Motor neuron (in vitro differentiated cells): ENCODE results near the gene EXOC4. TPM values are rescaled to one million over a fixed set of nuclear protein-coding genes. Genes with fewer than 3 reads are reported as not detected.

ENCODE experiments used
- ATAC-seq, 8 experiments: fragments of 200-7000 bp; cut with Tn5 transposase; replicated peaks in 6 of 8; 2 replicates each; pipeline ENCODE4 v1.8.0; 2021; ENCODE audit warnings: mild to moderate bottlenecking in 8 of 8, moderate library complexity in 8 of 8
- H3K27ac ChIP-seq, 2 donors: fragments of 250-450 bp; sonication (Bioruptor Pico); 2 replicates each; pipeline ENCODE4 v1.9.0; 2021; ENCODE audit warnings: antibody characterized with exemption in 2 of 2, mild to moderate bottlenecking in 2 of 2, moderate library complexity in 1 of 2
- H3K4me1 ChIP-seq, 2 donors: fragments of 250-450 bp; sonication (Bioruptor Pico); replicated peaks in 1 of 2; 2 replicates each; pipeline ENCODE4 v1.6.1; 2021; ENCODE audit warnings: antibody characterized with exemption in 2 of 2, mild to moderate bottlenecking in 2 of 2, moderate library complexity in 1 of 2
- H3K4me3 ChIP-seq, 5 donors: fragments of 250-450 bp; sonication (Bioruptor Pico); 2 replicates each; pipeline ENCODE4 v1.9.0; 2021; ENCODE audit warnings: antibody characterized with exemption in 5 of 5, mild to moderate bottlenecking in 5 of 5, moderate library complexity in 4 of 5
- WGBS, 10 experiments: fragments of 450-650 bp; shearing (Covaris generic); methylation state at CpG; one replicate each; pipeline ENCODE4 v1.0.0; 2022; 5-methylcytosine and 5-hydroxymethylcytosine counted together
- in situ Hi-C, 9 experiments: fragments of 400-800 bp; cut with MboI; loops; one replicate each; pipeline ENCODE4 v1.15.0; 2021; ENCODE audit warnings: low sequenced_read_pairs in 9 of 9, low pct_unique_long_range_greater_than_20kb in 2 of 9; ENCODE audit not compliant: unreplicated experiment in 9 of 9
- total RNA-seq, 8 experiments: library from RNA; unstranded; fragments of 300-600 nt; gene quantifications; 2 replicates each; pipeline versions ENCODE4 v1.2.3 to v1.2.4, GENCODE V29; 2022

EXOC4 gene
- total RNA-seq, 8 experiments from 2014 or later, result 47.7 to 103 (median 60.2) TPM

- in situ Hi-C loops, result no loop called here
- H3K4me3 ChIP-seq, result no peak overlapping the region
- ATAC-seq, result no peak
- no peaks in the 10 kb centered on the region for H3K4me1 ChIP-seq
- 57 to 100% (median 93%) methylated on average over 1 to 4 of the region's 4 CpGs; no CpG with 5 or more reads in 3 of the 10 experiments for WGBS, 10 experiments
- no peak overlapping the region for H3K27ac ChIP-seq
Observed at GRCh38 chr7:133591704-133592340, 338.9 kb downstream of the EXOC4 start.

GRCh38 chr7:133593561-133593960 lies 340.7 kb downstream of the EXOC4 start:
- H3K4me1 ChIP-seq, result no peaks in the 10 kb centered on the region
- in situ Hi-C loops, result no loop called here
- ATAC-seq, result no peak
- no peak overlapping the region for H3K27ac ChIP-seq
- H3K4me3 ChIP-seq, result no peak overlapping the region

GRCh38 chr7:133601617-133602016 lies 348.7 kb downstream of the EXOC4 start:
- WGBS, 10 experiments, result 77 to 100% (median 80%) methylated on average over 1 to 2 of the region's 2 CpGs; no CpG with 5 or more reads in 7 of the 10 experiments
- no peak for ATAC-seq

GRCh38 chr7:133602291-133602690 lies 349.4 kb downstream of the EXOC4 start:
- in situ Hi-C loops, result no loop called here
- WGBS, 10 experiments, result 41 to 100% (median 74%) methylated on average over 1 to 4 of the region's 4 CpGs; no CpG with 5 or more reads in 3 of the 10 experiments

More at GRCh38 chr7:133601617-133602016, 348.7 kb downstream of the EXOC4 start:
- H3K4me3 ChIP-seq, result no peak overlapping the region
- H3K27ac ChIP-seq, result no peak overlapping the region
- no peaks in the 10 kb centered on the region for H3K4me1 ChIP-seq
- in situ Hi-C loops, result no loop called here

GRCh38 chr7:133606991-133607390 lies 354.1 kb downstream of the EXOC4 start:
- Histone ChIP-seq H3K4me3 (no peak overlapping the region), H3K4me1 (no peaks in the 10 kb centered on the region), H3K27ac (no peak overlapping the region)
- ATAC-seq, result no peak
- in situ Hi-C loops, result no loop called here
- WGBS, 10 experiments, result 55 to 100% (median 82%) methylated on average over 1 to 4 of the region's 4 CpGs; no CpG with 5 or more reads in 1 of the 10 experiments

More at GRCh38 chr7:133602291-133602690, 349.4 kb downstream of the EXOC4 start:
- H3K4me1 ChIP-seq, result no peaks in the 10 kb centered on the region
- H3K4me3 ChIP-seq, result no peak overlapping the region
- ATAC-seq, result peak in 1 of 8 experiments; percentile 48
- no peak overlapping the region for H3K27ac ChIP-seq

- no peak for ATAC-seq
- no peak overlapping the region for H3K27ac ChIP-seq
- no peak overlapping the region for H3K4me3 ChIP-seq
- in situ Hi-C loops, result no loop called here
- WGBS, 10 experiments, result 14 to 100% (median 86%) methylated on average over 1 of the region's 1 CpG; no CpG with 5 or more reads in 6 of the 10 experiments
- peaks cover 5 to 11% of the 10 kb centered on the region in 2 donors for H3K4me1 ChIP-seq
Observed at GRCh38 chr7:133609806-133610205, 356.9 kb downstream of the EXOC4 start.

- in situ Hi-C loops, result no loop called here
- H3K4me1 ChIP-seq, result peaks cover 5 to 11% of the 10 kb centered on the region in 2 donors
- no peak for ATAC-seq
- no peak overlapping the region for H3K4me3 ChIP-seq
- H3K27ac ChIP-seq, result no peak overlapping the region
Observed at GRCh38 chr7:133611955-133612354, 359.1 kb downstream of the EXOC4 start.

GRCh38 chr7:133613250-133613790 lies 360.4 kb downstream of the EXOC4 start:
- Histone ChIP-seq H3K4me1 (peaks cover 5 to 11% of the 10 kb centered on the region in 2 donors), H3K27ac (no peak overlapping the region), H3K4me3 (no peak overlapping the region)
- no peak for ATAC-seq
- in situ Hi-C loops, result no loop called here
- WGBS, 10 experiments, result 83 to 100% (median 91%) methylated on average over 2 to 8 of the region's 8 CpGs; no CpG with 5 or more reads in 1 of the 10 experiments

- ATAC-seq, result peak in 2 of 8 experiments; percentile 17 to 46
- in situ Hi-C loops, result no loop called here
- Histone ChIP-seq H3K4me3 (no peak overlapping the region), H3K27ac (no peak overlapping the region), H3K4me1 (peaks cover 5 to 11% of the 10 kb centered on the region in 2 donors)
- WGBS, 10 experiments, result 53 to 100% (median 90%) methylated on average over 1 to 2 of the region's 2 CpGs; no CpG with 5 or more reads in 2 of the 10 experiments
Observed at GRCh38 chr7:133614251-133614650, 361.4 kb downstream of the EXOC4 start.

- WGBS, 10 experiments, result 84 to 100% (median 100%) methylated on average over 1 to 4 of the region's 4 CpGs; no CpG with 5 or more reads in 3 of the 10 experiments
- no peak overlapping the region for H3K27ac ChIP-seq
- in situ Hi-C loops, result no loop called here
- no peak overlapping the region for H3K4me3 ChIP-seq
- peaks cover 3 to 12% of the 10 kb centered on the region in 2 donors for H3K4me1 ChIP-seq
- ATAC-seq, result no peak
Observed at GRCh38 chr7:133618970-133619369, 366.1 kb downstream of the EXOC4 start.

GRCh38 chr7:133619491-133619890 lies 366.6 kb downstream of the EXOC4 start:
- Histone ChIP-seq H3K27ac (no peak overlapping the region), H3K4me3 (no peak overlapping the region), H3K4me1 (peaks cover 0 to 17% of the 10 kb centered on the region in 2 donors)
- no peak for ATAC-seq
- 83 to 100% (median 94%) methylated on average over 1 to 2 of the region's 2 CpGs; no CpG with 5 or more reads in 3 of the 10 experiments for WGBS, 10 experiments
- in situ Hi-C loops, result no loop called here

- ATAC-seq, result peak in 2 of 8 experiments; percentile 39 to 56
- 80 to 100% (median 86%) methylated on average over 1 of the region's 1 CpG; no CpG with 5 or more reads in 5 of the 10 experiments for WGBS, 10 experiments
- in situ Hi-C loops, result no loop called here
- Histone ChIP-seq H3K4me1 (peaks cover 0 to 17% of the 10 kb centered on the region in 2 donors), H3K4me3 (no peak overlapping the region), H3K27ac (no peak overlapping the region)
Observed at GRCh38 chr7:133623721-133624120, 370.8 kb downstream of the EXOC4 start.

GRCh38 chr7:133625046-133625445 lies 372.2 kb downstream of the EXOC4 start:
- Histone ChIP-seq H3K27ac (no peak overlapping the region), H3K4me3 (no peak overlapping the region), H3K4me1 (peaks cover 0 to 17% of the 10 kb centered on the region in 2 donors)
- no peak for ATAC-seq
- 79 to 100% (median 93%) methylated on average over 1 to 3 of the region's 3 CpGs; no CpG with 5 or more reads in 1 of the 10 experiments for WGBS, 10 experiments
- in situ Hi-C loops, result no loop called here
